GM18507 (cell line): Measurements from ENCODE around the gene MRNIP.

Source experiments
- DNase-seq: peaks from one replicate; pipeline ENCODE4 v3.0.0; 2011; ENCODE audit warnings: low read depth; ENCODE audit not compliant: insufficient read length; ENCODE audit errors: extremely low spot score
- FAIRE-seq: peaks from 2 replicates; lab custom pipeline; 2011; peaks lifted over from hg19 to GRCh38; lab: Jason Lieb, UNC

MRNIP gene

DNA sequence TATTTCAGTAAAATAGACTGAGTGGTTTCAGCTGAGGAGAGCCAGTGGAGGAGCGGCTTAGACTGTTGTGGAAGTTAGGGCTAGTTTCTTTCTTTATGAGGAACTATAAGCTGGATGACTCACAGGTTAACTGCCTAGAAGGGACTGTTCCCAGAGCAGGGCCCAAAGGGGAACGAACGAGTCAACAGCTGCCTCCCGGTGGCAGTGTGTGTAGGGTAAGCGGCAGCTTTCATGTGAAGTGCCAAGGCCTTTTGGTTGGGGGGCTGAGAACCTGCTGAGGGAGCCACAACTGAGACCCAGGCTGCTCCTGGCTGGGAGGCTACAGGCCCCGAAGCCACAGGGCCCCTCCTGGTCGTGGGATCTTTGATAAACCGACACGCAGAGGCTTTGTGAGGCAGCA, 30.9 kb downstream of the MRNIP start:
- DNase-seq (no peak), FAIRE-seq (no peak)

DNA sequence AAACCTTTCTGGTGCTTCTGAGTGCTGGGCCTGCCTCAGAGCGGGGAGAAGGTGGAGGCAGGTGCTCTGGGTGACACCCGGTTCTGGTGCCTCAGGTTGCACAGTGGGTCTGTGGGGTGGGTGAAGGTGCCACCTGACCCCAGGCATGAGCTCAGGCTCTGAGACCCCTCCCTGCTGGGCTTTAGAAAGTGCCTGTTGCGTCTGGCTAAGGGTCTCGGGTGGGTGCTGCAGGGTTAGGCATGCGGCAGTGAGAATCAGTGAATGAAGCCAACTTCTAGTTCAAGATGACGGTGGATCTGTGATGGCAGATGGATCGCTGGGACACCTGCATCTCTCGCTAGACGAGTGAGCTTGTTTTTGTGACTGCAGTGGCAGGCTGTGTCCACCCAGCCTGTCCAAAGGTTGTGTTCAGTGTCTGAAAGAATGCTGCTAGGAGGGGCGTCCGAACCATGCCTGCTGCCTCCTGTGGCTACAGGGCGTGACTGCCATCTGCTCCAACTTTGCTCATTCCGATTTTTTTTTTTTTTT, 32.9 kb downstream of the MRNIP start:
- no peak for FAIRE-seq
- no peak for DNase-seq

DNA sequence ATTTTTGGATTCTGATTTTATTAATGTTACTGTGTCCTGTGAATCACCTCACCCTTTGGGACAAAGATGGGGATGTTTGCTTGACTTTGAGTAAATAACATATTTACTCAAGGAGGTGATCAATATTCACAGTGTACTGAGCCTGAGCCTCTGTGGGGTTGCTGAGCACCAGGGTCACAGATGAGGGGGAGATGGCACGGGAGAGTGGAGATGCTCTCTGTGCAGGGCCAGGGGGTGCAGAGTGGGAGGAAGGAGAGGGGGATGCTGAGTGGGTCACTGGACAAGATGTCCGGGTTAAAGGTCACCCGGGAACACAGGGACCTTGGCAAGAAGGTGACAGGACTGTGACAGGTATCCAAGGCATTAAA, 33.9 kb downstream of the MRNIP start:
- FAIRE-seq (no peak), DNase-seq (no peak)

DNA sequence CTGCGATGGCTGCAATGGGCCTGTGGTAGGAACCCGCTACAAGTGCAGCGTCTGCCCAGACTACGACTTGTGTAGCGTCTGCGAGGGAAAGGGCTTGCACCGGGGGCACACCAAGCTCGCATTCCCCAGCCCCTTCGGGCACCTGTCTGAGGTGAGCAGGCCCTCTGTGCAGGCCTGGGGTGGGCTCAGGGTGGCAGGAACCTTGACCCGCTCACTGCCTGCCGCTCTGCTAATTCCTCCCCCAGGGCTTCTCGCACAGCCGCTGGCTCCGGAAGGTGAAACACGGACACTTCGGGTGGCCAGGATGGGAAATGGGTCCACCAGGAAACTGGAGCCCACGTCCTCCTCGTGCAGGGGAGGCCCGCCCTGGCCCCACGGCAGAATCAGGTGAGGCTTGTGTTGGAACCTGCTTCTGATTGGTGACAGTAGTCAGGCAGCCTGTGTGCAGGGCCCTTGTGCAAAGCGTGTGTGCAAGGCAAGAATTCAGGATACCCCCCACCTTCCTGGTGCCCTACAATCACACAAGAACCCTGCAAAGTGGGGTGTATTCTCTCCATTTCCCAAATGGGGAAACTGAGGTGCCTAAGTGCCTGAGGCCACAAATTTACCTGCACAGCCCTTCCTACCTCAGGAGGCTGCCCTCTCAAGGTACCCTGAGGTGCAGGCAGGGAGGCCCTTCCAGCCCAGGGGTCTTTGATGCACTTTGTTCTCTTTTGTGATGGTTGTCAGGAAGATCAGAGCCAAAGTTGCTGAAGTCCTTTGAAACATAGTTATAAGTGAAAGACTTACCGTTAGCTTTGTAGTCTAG, 34.5 kb downstream of the MRNIP start:
- no peak for FAIRE-seq
- DNase-seq = no peak

DNA sequence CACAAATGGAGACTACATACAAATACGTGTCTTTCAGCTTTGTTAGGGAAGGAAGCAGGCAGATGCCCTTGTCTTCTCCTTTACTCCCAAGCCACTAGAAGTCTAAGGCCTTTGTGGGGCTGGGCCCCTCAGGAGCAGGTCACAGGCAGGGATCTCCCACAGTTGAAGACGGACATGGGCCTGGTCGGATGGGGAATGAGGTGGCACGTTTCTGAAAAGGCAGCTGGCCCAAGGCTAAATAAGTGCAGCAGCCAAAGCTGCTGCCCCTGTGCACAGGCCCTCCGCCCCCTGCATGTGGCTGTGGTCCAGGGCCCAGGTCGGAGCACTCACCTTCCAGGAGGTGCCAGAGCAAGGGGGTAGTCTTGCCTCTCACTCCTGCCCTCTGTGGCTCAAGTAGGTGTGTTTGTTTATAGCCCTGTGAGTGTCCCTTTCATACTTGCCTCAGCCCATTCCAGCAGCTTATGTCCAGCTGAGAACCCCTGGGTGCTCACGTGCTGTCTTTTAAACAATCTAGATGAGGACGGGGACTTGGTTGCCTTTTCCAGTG, 36.1 kb downstream of the MRNIP start:
- DNase-seq (no peak), FAIRE-seq (no peak)

DNA sequence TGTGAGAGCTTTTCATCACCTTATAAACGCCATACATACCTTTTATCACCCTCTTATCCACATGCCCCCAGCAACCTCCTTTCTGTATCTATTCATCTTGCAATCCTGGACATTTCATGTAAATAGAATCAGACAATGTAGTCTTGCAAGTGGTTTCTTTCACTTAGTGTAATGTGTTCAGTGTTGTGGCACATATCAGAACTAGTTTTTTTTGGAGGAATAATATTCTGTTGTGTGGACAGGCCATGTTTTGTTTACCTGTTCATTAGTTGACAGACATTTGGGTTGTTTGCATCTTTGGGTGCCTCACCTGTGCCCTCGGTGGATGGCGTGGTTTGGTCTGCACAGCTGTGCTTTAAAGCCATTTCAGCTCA, 36.6 kb downstream of the MRNIP start:
- DNase-seq (no peak), FAIRE-seq (no peak)

DNA sequence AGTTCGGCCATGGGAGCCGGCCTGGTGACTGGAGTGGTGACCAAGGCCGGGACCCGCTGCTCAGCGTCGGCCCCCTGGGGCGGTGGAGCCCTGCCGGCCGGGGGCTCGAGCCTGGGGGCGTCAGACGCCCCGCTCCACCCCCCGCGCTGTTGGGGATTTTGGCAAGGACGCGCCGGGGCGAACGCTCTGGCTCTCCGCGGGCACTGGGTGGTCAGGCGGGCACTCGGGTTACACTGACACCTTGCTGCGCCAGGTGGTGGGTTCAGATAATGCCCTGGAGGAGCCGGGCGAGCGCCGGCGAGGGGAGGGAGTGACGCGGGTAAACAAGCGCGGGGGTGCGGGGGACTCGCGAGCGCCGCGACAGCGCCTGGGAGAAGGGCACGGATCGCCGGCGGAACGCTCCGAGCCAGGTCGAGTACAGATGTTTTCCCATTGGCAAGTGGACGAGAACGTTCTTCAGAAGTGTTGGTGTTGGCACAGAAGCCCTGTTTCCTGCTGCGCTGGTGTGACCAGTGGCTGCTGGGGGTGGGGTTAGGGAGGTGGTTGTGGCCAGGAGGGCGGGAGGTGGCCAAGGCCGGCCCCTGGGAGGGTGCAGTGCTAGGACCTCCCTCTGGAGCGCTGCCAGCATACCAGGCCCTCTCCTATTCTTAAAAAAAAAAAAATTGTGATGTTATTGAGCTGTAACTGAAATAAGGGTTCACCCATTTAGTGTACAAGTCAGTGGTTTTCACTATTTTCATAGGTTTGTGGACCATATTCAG, 37.1 kb downstream of the MRNIP start:
- FAIRE-seq = peak; percentile 93
- peak; percentile 91 for DNase-seq

DNA sequence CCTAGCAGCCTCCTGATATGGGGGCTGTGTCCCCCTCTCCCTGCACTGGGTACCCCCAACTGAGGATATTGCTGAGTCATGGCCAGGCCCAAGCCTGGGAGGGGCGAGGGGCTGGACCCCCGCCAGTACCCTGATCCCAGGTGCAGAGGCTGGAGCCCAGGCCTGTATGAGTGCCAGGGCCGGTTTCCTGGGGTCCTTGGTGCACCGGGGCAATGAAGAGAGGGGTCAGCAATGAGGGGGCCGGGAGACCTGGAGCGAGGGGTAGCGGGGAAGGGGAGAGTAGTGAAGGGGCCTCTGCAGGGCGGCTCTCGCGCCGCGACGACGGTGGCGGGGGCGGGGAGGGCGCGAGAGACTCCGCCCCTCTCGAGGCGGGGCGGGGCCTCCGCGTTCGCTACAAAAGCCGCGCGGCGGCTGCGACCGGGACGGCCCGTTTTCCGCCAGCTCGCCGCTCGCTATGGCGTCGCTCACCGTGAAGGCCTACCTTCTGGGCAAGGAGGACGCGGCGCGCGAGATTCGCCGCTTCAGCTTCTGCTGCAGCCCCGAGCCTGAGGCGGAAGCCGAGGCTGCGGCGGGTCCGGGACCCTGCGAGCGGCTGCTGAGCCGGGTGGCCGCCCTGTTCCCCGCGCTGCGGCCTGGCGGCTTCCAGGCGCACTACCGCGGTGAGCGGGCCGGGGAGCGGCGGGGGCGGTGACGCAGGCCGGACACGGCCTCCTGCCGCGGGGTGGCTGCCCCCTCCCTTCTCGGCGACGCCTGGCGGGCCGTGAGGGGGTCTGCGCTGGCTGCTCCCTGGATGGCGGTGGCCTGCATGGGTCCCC, 37.9 kb downstream of the MRNIP start, which contains the start of gene SQSTM1:
SQSTM1 (plus strand) TSS at position 423 of the 815 bp plus-strand sequence; CDS start at position 455, 32 bp downstream.
- peak; percentile 64 for FAIRE-seq

DNA sequence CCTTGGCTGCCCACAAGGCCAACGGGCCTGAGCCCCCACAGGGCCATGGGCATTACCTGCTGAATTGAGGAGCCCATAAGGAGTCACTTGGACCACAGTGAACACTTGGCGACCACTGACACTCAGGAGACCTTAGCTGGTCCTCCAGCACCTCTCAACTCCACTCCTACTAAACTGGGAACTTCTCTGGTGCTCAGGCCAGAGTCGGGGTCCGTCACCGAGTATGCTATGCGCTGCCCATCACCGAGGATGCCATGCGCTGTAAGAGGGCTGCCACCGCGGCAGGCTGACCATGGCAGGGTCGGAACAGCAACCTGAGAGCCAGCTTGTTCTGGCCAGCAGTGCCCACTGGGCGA, 38.5 kb downstream of the MRNIP start:
- DNase-seq (no peak), FAIRE-seq (no peak)

More for the DNA sequence above, 37.9 kb downstream of the MRNIP start, which contains the start of gene SQSTM1:
- DNase-seq = peak; percentile 78

DNA sequence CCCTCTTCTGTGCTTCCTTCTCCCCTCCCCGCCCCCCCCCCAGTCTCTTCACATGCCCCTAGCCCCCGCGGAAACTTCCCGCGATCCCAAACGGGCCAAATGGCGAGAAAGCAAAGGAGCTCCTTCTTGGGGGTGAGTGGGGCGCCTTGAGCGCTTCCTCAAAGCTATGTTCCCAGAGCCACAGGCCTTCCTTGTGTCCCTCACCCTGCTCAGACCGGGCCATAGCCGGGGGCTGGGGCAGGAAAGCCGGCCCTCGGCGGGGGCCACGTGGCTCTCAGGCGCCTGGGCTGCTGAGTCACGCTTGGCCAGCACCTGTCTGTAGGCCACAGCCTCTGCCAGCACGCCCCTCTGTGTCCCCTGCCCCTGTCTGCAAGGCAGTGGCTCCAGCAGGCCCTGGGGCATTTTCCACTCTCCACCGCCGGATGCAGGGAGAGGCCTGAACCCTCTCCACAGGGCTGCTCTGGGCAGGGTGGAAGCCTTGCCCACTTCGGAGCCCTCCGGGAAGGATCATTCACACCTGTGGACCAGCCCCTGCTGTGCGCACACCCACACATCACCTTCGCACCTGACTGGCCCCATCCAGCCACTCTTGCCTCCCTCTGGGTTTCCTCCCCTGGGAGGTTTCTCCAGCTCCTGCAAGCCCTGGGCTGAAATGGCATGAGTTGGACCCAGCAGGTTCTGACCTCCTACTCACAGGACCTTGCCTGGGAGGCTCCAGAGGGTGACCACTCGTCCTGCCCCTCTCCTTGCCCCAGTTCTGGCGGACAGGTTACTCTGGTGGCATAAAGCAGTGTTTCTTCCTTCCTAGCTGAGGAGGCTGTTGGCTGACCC, 39.1 kb downstream of the MRNIP start:
- DNase-seq (no peak), FAIRE-seq (peak; percentile 82)

DNA sequence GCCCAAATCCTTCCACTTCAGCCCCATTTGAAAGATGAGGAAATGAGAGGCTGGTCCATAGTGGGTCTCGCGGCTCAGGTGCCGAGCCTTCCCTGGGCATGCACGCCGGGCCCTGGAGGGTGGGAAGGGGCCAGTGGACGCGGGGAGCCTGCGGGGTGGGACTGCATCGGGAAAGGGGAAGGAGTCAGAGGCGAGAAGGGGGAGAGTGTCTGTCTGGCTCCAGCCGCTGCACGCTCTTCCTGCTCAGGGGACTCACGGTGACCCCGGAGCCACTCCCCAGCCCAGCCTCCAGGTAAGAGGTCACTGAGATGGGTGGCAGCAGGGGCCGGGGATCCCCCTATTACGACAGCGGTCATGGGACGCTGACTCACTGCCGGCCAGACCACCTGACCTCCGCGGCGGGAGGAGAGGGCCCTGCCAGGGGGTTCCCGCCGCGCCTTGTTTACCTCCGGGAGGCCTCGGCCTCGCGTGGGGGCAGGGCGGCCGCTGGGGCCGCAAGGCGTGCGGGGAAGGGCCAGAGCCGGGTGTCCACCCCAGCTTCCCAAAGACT, 39.8 kb downstream of the MRNIP start:
- DNase-seq (peak; percentile 81), FAIRE-seq (peak; percentile 98)

DNA sequence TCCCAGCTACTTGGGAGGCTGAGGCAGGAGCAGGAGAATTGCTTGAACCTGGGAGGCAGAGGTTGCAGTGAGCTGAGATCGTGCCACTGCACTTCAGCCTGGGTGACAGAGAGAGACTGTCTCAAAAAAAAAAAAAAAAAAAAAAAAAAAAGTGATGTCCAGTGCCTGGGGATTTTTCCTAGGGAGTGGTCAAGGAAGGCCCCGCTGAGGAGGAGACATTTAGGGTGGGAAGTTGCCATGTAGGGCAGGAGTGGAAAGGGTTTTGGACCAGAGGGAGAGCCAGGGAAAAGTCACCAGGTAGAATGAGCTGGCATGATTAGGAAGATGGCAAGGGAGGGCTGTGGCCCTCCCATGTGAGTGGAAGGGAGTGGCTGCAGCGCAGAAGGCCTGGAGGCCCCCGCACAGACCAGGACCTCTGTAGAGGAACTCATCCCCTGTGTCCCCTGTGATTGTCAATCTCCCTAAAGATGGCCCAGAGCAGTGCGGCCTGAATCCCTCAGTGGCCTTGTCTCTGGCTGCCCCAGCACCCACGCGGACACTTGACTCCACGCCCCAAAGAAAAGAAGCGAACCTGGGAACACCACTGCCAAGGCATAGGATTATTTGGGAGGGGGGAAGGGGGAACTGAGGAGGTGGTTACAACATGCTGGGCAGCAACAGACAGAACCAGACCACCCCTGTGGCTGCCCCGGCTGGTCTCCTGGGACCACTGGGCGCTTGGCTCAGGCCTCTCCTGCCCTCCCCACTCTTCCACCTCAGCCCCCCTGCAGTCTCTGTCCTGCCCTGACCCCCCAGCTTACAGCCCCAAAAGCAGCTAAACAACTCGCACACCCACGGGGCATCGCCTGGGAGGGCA, 40.5 kb downstream of the MRNIP start:
- DNase-seq (no peak), FAIRE-seq (no peak)

DNA sequence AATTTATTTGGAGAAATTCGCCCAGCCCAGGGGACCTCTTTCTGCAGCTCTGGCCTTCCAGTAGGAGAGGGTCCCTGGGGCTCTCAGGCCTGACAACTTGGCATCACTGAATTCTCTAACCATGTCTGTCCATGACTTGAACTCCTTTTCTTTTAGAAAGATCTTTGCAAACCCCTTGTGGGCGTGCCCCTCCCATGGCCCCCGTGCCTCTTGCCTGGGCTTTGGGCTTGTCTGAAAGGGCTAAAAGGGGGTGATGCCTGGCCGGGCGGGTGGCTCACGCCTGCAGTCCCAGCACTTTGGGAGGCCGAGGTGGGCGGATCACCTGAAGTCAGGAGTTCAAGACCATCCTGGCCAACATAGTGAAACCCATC, 41.2 kb downstream of the MRNIP start:
- FAIRE-seq (no peak), DNase-seq (no peak)

DNA sequence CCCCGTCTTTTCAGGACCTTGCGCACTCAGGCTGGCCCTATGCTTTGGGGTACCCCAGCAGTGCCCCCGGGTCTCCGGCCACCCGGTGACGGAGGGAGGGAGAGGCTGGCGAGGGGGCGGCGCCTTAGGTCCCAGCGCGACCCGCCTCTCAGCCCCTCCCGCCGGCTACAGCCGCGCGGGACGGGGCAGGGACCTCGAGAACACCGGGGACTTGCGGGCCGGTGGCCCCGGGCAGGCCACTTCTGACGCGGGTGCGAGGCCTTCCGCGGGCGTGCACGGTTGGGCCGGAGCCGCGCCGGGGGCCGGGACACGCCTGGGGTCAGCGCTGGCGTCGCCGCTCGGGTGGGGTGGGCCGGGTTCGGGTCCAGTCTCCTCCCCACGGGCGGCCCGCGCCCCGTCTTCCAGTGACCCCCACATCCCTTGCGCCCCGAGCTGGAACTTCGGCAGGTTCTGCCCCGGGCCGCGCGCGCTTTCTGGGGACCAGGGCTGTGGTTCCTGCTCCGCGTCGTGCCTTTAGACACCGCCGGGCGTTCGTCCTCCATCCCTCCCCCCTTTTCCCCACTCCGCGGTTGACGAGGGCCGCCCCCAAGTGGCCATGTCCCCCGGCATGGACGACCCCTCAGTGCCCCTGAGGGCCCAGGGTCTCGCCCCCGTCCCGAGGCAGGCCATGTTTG, 41.7 kb downstream of the MRNIP start:
- FAIRE-seq = no peak

DNA sequence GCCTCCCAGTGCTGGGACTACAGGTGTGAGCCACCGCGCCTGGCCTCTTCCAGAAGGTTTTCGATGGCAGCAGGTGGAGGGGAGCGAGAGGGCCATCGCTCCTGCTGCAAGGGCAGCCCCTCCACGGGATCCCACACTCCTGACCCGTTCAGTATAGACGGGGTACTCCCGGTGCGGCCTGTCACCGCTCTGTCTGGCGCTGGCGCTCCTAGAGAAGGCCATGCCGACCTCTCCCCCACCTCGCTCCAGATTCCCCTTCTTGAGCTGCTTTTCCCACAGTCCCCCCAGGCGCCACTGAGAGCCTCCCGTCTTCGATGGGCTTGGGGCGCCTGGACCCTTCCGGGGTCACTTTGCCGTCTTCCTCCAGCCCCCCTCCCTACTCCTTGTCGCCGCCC, 42.2 kb downstream of the MRNIP start:
- FAIRE-seq (no peak), DNase-seq (no peak)

More for the DNA sequence above, 41.7 kb downstream of the MRNIP start:
- DNase-seq = no peak

DNA sequence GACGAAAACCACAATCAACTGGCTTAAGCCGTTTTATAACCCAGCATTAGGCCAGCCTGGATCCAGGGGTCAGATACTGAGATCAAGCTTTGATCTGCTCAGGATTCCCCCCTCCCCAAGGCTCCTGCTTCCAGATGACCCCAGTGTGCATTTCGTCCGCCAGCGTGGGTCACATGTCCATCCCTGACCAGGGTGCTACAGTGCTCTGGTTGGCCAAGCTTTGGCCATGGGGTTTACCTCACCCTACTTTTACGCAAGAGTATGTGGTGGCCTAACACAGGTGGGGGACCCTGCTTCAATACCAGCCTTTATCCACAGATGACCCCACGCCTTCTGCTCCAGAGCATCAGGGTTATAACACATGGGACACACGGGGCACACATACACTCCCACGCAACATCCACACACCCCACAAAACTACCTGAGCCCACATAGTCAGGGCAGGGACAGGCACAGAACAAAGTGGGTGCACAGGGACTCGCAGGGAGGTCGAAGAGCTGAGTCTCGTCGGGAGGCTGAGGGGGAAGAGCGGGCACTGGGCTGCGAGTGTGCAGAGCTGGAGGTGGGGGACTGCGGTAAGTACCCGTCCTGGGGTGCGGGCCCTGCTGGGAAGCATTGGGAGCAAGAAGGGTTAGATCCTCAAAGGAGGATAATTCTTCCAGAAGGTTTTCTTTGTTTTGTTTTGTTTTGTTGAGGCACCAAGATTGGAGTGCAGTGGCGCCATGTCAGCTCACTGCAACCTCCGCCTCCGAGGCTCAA, 42.9 kb downstream of the MRNIP start:
- no peak for DNase-seq
- FAIRE-seq = no peak
